ENCODE results near the gene SLC38A9.

- TF ChIP-seq CTCF (optimal IDR thresholded peaks at IDR 0.05 in 1 of 3, IDR thresholded peaks at IDR 0.05 in 1 of 3, conservative IDR thresholded peaks at IDR 0.05 in 1 of 3; ENCODE audit: extremely low read depth in 1 of 3, insufficient read depth in 2 of 3, low read length in 3 of 3), result no peak
- TF ChIP-seq EZH2 (IDR thresholded peaks at IDR 0.05; ENCODE audit: low read length), result no peak
Measured at GRCh38 chr5:55610542-55610941, 101.6 kb downstream of the SLC38A9 start.

All from keratinocyte (primary cell).